GM04504 (cell line): ENCODE measurements around the gene CASP10.
A peak's percentile ranks its signal among the peaks of the same experiment; 100 is the strongest.
"Not testable (repeated sequence)": the region's sequence is repeated elsewhere in the genome, so short reads cannot be mapped to it uniquely, and the experiment has no call there.

ENCODE experiments used
- DNase-seq: peaks from one replicate; pipeline ENCODE4 v3.0.0-alpha.2; 2012; ENCODE audit warnings: low read depth

CASP10 gene

GRCh38 chr2:201156036-201156435, 26.9 kb upstream of the CASP10 start:
- no peak for DNase-seq

GRCh38 chr2:201156640-201157039, 26.3 kb upstream of the CASP10 start:
- no peak for DNase-seq

DNA sequence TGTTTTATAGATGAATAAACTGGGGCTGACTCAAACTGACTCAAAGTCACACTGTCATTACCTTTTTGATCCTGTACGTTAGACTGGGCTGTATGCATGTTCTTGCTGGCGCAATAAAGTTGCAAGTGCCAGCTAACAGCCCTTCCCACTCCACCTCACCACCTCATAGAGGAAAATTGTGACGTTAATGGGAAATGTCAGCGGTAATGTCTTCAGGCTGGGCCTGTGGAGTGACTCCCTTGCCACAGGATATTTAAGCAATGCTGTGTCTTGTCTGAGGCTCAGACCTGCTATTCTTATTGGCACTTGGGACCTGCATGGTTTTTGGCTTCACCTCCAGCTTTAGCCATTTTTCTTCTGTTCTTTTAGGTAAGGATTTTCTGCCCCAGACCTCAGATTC, 25.2 kb upstream of the CASP10 start:
- DNase-seq = no peak

DNA sequence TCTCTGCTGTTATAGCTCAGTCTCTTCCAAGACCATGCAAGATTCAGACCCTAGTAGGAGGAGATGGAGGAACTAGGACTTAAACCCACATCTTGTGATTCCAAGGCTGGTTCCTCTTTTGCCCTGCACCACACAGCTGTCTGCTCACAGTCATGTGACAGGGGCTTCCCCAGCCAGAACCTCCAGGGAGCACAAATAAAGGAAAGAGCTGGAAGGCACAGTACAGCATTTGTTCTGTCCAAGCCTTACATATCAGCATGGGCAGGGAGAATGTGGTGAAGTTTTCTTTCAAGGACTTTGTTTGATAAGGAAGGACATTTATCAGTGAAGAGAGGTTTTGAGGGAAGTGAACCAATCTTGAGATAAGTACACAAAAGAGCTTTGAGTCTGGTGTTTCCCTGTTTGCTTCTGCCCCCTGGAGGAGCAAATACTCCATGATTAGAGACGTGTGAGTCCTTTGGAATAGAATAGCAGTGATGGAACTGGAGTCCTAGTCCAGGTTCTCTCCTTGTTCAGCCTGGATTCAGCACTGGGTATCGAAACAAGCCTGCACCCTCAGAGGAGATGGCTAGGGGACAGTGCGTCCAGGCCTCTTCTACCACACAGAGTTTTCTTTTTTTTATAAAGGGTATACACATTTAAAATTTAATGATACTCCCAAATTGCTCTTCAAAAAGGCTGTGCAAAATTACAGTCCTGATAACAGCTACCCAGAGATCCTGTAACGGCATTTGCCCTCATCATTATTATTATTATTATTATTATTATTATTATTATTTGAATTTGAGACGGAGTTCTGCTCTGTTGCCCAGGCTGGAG, 24.6 kb upstream of the CASP10 start:
- peak; percentile 68 for DNase-seq

DNA sequence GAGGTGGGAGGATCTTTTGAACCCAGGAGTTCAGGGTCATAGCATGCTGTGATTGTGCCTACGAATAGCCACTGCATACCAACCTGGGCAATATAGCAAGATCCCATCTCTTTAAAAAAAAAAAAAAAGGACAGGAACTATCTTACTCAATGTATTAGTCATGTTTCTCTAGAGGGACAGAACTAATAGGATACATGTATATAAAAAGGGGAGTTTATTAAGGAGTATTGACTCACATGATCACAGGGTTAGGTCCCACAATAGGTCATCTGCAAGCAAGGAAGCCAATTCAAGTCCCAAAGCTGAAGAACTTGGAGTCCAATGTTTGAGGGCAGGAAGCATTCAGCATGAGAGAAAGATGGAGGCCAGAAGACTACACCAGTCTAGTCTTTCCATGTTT, 18.8 kb upstream of the CASP10 start:
- no peak for DNase-seq

GRCh38 chr2:201167546-201167945, 15.4 kb upstream of the CASP10 start:
- no peak for DNase-seq

DNA sequence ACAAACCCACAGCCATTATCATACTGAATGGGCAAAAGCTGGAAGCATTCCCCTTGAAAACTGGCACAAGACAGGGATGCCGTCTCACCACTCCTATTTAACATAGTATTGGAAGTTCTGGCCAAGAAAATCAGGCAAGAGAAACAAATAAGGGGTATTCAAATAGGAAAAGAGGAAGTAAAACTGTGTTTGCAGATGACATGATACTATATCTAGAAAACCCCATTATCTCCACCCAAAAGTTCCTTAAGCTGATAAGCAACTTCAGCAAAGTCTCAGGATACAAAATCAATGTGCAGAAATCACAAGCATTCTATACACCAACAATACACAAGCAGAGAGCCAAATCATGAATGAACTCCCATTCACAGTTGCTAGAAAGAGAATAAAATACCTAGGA, 14.4 kb upstream of the CASP10 start:
- not testable (repeated sequence) for DNase-seq

GRCh38 chr2:201171259-201171814, 11.6 kb upstream of the CASP10 start:
- no peak for DNase-seq

GRCh38 chr2:201172279-201172678, 10.7 kb upstream of the CASP10 start:
- DNase-seq = no peak

- DNase-seq = no peak
Measured at GRCh38 chr2:201174687-201175086, 8.3 kb upstream of the CASP10 start.

- no peak for DNase-seq
Measured at GRCh38 chr2:201176081-201176481, 6.9 kb upstream of the CASP10 start.

GRCh38 chr2:201180010-201180409, 2.9 kb upstream of the CASP10 start:
- no peak for DNase-seq

- DNase-seq = no peak
Measured at GRCh38 chr2:201183365-201183727, 405 bp downstream of the CASP10 start.

GRCh38 chr2:201183835-201184234, 894 bp downstream of the CASP10 start:
- DNase-seq = not testable (repeated sequence)

GRCh38 chr2:201184248-201184647, 1.3 kb downstream of the CASP10 start:
- DNase-seq = not testable (repeated sequence)

DNA sequence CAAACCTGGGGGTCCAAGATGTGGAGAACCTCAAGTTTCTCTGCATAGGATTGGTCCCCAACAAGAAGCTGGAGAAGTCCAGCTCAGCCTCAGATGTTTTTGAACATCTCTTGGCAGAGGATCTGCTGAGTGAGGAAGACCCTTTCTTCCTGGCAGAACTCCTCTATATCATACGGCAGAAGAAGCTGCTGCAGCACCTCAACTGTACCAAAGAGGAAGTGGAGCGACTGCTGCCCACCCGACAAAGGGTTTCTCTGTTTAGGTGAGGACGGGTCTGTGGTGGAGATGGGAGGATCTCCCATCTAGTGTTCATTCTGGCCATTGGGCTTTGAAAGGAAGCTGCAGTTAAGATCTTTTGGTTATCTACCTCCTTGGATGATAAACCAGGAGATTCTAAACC, 2.9 kb downstream of the CASP10 start:
- no peak for DNase-seq

GRCh38 chr2:201186982-201187381, 4.0 kb downstream of the CASP10 start:
- no peak for DNase-seq

DNA sequence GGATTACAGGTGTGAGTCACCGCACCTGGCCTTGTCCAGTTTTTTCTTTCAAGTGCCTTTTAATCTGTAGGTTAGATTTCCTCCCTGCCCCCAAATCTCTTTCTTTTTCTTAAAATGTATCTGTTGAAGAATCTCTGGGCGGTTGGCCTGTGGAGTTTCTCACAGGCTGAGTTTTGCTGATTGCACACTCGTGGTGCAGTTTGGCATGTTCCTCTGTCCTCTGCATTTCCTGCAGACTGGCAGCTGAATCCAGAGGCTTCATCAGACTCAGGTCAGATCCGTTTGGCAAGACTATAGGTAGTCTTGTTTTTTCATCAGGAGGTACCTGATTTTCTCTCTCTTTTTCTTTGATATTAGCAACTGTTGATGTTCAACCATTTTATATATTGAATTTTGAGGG, 5.5 kb downstream of the CASP10 start:
- DNase-seq = no peak

- no peak for DNase-seq
Measured at GRCh38 chr2:201191132-201191875, 8.4 kb downstream of the CASP10 start.

DNA sequence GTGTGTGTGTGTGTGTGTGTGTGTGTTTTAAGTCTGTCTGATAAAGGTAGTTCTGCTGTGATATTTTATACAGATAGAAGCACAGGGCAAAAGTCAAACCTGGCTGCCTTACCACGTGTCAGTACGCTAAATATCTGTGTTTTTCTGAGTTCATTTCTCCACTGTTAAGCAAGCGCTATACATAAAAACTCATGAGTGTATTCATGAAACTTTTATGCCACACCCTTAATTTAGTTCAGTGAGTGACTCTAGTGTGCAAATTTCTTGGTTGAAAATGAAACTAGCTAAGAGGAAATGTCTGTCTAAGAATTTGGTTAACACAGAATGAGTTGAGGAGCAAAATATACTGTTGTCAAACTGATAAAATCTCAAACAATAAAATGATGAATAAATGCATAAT, 11.2 kb downstream of the CASP10 start:
- no peak for DNase-seq

GRCh38 chr2:201195331-201195730, 12.4 kb downstream of the CASP10 start:
- DNase-seq = no peak

DNA sequence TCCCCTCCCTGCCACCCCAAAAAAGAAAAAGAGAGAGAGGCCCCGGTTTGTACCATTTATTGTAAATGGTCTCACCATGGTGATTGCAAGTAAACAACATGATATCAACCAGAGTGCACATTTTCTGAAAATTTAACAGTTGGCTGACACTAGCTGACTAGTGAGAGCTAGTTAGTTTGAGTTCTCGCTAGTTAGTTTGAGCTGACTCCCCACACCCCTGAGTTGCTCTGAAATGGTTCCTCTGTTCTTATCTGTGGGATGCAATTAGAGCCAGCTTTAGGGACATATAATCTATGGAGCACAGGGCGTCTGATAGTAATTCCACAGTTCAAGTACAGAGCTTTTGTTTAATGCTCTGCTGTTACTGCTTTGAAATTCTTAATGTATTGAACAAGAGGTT, 13.1 kb downstream of the CASP10 start:
- DNase-seq = no peak

GRCh38 chr2:201196803-201197202, 13.9 kb downstream of the CASP10 start:
- no peak for DNase-seq
